Stomach (tissue), 9 donors: Measurements from ENCODE around the gene CFAP61. TPM values are rescaled to one million over a fixed set of nuclear protein-coding genes. Genes with fewer than 3 reads are reported as not detected.

Experiments used
- DNase-seq, 2 donors: peaks; one replicate each; pipeline versions ENCODE4 v3.0.0 to v3.0.0-alpha.2; 2013 to 2019
- H3K27ac ChIP-seq, 5 donors: fragments of 200-600 bp in 4 of 5; sonication (generic) in 4 of 5; one replicate each; pipeline ENCODE4 v1.5.1; 2013 to 2019; ENCODE audit warnings: mild to moderate bottlenecking in 1 of 5, moderate library complexity in 1 of 5
- H3K27me3 ChIP-seq, 3 donors: fragments of 200-600 bp; sonication (generic); one replicate each; pipeline ENCODE4 v1.5.1; 2017 to 2019; ENCODE audit warnings: mixed run types in 1 of 3
- H3K36me3 ChIP-seq, 4 donors: fragments of 200-600 bp; sonication (generic); 1 replicate in 3 of 4; 2 replicates in 1 of 4; pipeline ENCODE4 v1.5.1; 2016 to 2019
- H3K4me1 ChIP-seq, 4 donors: fragments of 200-600 bp; sonication (generic); one replicate each; pipeline ENCODE4 v1.5.1; 2016 to 2019
- H3K4me3 ChIP-seq, 4 donors: fragments of 200-600 bp; sonication (generic) in 3 of 4; one replicate each; pipeline ENCODE4 v1.5.1; 2016 to 2019; ENCODE audit warnings: mild to moderate bottlenecking in 1 of 4
- H3K9me3 ChIP-seq, 4 donors: fragments of 200-600 bp; sonication (generic); one replicate each; pipeline ENCODE4 v1.5.1; 2016 to 2019
- EP300 ChIP-seq: sonication (generic); formaldehyde crosslinking; IDR thresholded peaks from one replicate; pipeline ENCODE4 v1.6.1; 2017; ENCODE audit warnings: antibody characterized with exemption
- POLR2A ChIP-seq, 4 donors: fragments of 450-650 bp; IDR thresholded peaks; one replicate each; pipeline ENCODE4 v1.6.1; 2016; ENCODE audit warnings: antibody characterized with exemption in 4 of 4, control low read depth in 2 of 4, mild to moderate bottlenecking in 1 of 4, moderate library complexity in 1 of 4
- POLR2AphosphoS5 ChIP-seq, 3 donors: sonication (generic); formaldehyde crosslinking; IDR thresholded peaks; one replicate each; pipeline ENCODE4 v1.6.1; 2016; ENCODE audit warnings: antibody characterized with exemption in 3 of 3
- WGBS, 5 donors: extraction: QIAGEN DNeasy Blood & Tissue Kit in 3 of 5; methylation state at CpG; one replicate each; pipeline versions ENCODE4 v1.1.5 to v1.1.7; 2013 to 2018; 5-methylcytosine and 5-hydroxymethylcytosine counted together
- intact Hi-C: fragments of 100-400 bp; cut with DNase I; formaldehyde crosslinking; loops from one replicate; pipeline ENCODE4 v1.15.1; 2023; ENCODE audit warnings: low total_unique reads
- polyA plus RNA-seq, 3 donors: library from polyadenylated mRNA; stranded (reverse); fragments of 200-250 nt; gene quantifications; one replicate each; pipeline ENCODE4 v1.2.3, GENCODE V29; 2013
- total RNA-seq, 5 donors: library from RNA; depleted of rRNA; stranded (reverse); fragments of >200 nt; gene quantifications; one replicate each; pipeline versions ENCODE4 v1.1.0 to v1.2.3, GENCODE V29; 2014 to 2016
- TF ChIP-seq, protein P1 (sequence below), 7 experiments: fragments of 450-650 bp in 4 of 7; fragments of 200-600 bp in 3 of 7; sonication (generic) in 3 of 7; IDR thresholded peaks; one replicate each; pipeline ENCODE4 v1.5.1; 2016 to 2019; ENCODE audit warnings: antibody characterized with exemption in 7 of 7, control low read depth in 2 of 7, mild to moderate bottlenecking in 1 of 7
- donor health status: healthy with polysubstance abuse.
- donor health status: Bipolar disorder and iron deficiency.
- donor health status: healthy.

The CFAP61 gene
- total and polyA plus RNA-seq, 8 donors: not detected

GRCh38 chr20:20297752-20298151 is 245.4 kb downstream of the CFAP61 start:
- Histone ChIP-seq H3K9me3 (no peaks in the 10 kb centered on the region), H3K27me3 (peaks cover 0 to 5% (median 0%) of the 10 kb centered on the region in 3 donors), H3K4me1 (no peaks in the 10 kb centered on the region), H3K36me3 (no peaks in the 10 kb centered on the region), H3K27ac (no peak overlapping the region), H3K4me3 (no peak overlapping the region)
- TF ChIP-seq POLR2AphosphoS5 (IDR thresholded peaks at IDR 0.05): no peak
- no peak for TF ChIP-seq EP300
- no peak for TF ChIP-seq POLR2A (IDR thresholded peaks at IDR 0.05)
- TF ChIP-seq, protein P1, sequence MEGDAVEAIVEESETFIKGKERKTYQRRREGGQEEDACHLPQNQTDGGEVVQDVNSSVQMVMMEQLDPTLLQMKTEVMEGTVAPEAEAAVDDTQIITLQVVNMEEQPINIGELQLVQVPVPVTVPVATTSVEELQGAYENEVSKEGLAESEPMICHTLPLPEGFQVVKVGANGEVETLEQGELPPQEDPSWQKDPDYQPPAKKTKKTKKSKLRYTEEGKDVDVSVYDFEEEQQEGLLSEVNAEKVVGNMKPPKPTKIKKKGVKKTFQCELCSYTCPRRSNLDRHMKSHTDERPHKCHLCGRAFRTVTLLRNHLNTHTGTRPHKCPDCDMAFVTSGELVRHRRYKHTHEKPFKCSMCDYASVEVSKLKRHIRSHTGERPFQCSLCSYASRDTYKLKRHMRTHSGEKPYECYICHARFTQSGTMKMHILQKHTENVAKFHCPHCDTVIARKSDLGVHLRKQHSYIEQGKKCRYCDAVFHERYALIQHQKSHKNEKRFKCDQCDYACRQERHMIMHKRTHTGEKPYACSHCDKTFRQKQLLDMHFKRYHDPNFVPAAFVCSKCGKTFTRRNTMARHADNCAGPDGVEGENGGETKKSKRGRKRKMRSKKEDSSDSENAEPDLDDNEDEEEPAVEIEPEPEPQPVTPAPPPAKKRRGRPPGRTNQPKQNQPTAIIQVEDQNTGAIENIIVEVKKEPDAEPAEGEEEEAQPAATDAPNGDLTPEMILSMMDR (IDR thresholded peaks at IDR 0.05): no peak
- intact Hi-C loops: no loop called here
- WGBS, 5 donors: 51 to 57% (median 56%) methylated on average over 2 of the region's 2 CpGs
- DNase-seq: no peak

GRCh38 chr20:20299904-20300303 is 247.6 kb downstream of the CFAP61 start:
- no peak for DNase-seq
- Histone ChIP-seq H3K27ac (no peak overlapping the region), H3K4me3 (no peak overlapping the region), H3K9me3 (no peaks in the 10 kb centered on the region), H3K27me3 (peaks cover 0 to 5% (median 0%) of the 10 kb centered on the region in 3 donors), H3K36me3 (no peaks in the 10 kb centered on the region), H3K4me1 (no peaks in the 10 kb centered on the region)
- intact Hi-C loops: no loop called here
- TF ChIP-seq EP300 (no peak), POLR2A (IDR thresholded peaks at IDR 0.05) (no peak), POLR2AphosphoS5 (IDR thresholded peaks at IDR 0.05) (no peak)
- TF ChIP-seq, protein P1 (IDR thresholded peaks at IDR 0.05): no peak
- 66 to 72% (median 67%) methylated on average over 7 of the region's 7 CpGs for WGBS, 5 donors

GRCh38 chr20:20303320-20303719 is 251.0 kb downstream of the CFAP61 start:
- H3K27me3 ChIP-seq: no peaks in the 10 kb centered on the region
- DNase-seq: no peak
- no peak overlapping the region for H3K4me3 ChIP-seq
- TF ChIP-seq POLR2A (IDR thresholded peaks at IDR 0.05) (no peak), POLR2AphosphoS5 (IDR thresholded peaks at IDR 0.05) (no peak), EP300 (no peak)
- TF ChIP-seq, protein P1 (IDR thresholded peaks at IDR 0.05): no peak
- H3K27ac ChIP-seq: no peak overlapping the region
- no peaks in the 10 kb centered on the region for H3K4me1 ChIP-seq
- H3K36me3 ChIP-seq: no peaks in the 10 kb centered on the region
- intact Hi-C loops: no loop called here
- H3K9me3 ChIP-seq: no peaks in the 10 kb centered on the region
- WGBS, 5 donors: 88 to 91% (median 90%) methylated on average over 12 of the region's 12 CpGs

DNA sequence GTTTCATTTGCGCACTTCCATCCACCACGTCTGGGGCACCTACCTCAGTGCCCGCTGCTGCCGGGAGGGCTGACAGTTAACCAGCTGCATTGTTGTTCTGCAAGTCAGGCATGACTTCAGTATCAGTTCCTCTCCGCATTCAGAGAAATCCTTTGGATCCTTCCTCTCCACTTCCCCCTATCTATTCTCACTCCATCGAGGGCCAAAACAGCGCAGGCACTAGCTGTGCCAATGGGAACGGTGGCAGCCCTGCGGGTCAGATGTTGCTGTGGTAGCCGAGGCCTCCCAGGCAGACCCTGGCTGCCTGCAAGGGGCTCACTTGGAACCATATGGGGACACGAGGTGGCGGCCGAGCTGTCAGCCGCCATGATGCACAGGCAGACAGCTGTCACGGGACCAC is 251.4 kb downstream of the CFAP61 start:
- Histone ChIP-seq H3K9me3 (no peaks in the 10 kb centered on the region), H3K4me3 (no peak overlapping the region), H3K27ac (no peak overlapping the region), H3K27me3 (no peaks in the 10 kb centered on the region), H3K4me1 (no peaks in the 10 kb centered on the region), H3K36me3 (no peaks in the 10 kb centered on the region)
- DNase-seq: peak in 1 of 2 donors; percentile 20
- WGBS, 5 donors: 84 to 92% (median 90%) methylated on average over 15 of the region's 15 CpGs
- intact Hi-C loops: no loop called here
- TF ChIP-seq, protein P1 (IDR thresholded peaks at IDR 0.05): no peak
- TF ChIP-seq POLR2A (IDR thresholded peaks at IDR 0.05): no peak
- TF ChIP-seq EP300: no peak
- no peak for TF ChIP-seq POLR2AphosphoS5 (IDR thresholded peaks at IDR 0.05)
